NCI-H82 (cell line): ENCODE results near the gene SULT1A2.
"Not testable (repeated sequence)": the region's sequence is repeated elsewhere in the genome, so short reads cannot be mapped to it uniquely, and the experiment has no call there.

Experiments used
- DNase-seq: peaks from one replicate; lab custom pipeline; 2025; lab: John Stamatoyannopoulos, UW

The SULT1A2 gene

DNA sequence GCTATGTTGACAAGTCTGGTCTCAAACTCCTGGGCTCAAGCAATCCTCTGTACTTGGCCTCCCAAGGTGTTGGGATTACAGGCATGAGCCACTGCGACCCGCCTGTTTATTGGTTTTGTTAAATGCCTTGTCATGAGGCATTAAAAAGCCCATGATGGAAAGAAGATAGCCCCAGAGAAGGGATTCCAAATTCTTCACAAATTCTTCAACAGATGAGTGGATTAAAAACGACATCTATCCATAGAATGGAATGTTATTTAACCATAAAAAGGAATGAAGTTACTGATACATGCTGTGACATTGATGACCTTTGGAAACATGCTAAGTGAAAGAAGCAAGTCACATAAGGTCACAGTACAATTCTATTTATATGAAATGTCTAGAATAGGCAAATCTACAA, 38.4 kb downstream of the SULT1A2 start:
- DNase-seq = no peak

DNA sequence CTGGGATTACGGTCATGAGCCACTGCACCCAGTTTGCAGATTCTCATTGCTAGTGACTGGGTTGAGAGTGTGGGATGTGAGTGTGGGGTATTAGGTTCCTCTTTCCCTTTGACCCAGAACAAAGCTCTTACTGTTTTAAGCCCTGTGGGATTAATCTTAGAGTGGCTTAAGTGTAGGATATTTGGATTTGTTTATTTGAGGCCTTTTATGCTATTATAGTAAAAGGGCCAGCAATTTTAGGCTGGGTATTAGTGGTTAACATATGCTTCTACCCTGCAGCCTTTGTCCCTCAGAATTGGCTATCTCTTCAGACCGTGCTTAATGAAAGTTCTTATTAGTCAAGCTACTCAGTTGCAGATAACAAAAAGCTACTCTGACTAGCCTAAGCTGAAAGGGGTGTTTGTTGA, 39.9 kb downstream of the SULT1A2 start:
- peak; percentile 77 for DNase-seq

DNA sequence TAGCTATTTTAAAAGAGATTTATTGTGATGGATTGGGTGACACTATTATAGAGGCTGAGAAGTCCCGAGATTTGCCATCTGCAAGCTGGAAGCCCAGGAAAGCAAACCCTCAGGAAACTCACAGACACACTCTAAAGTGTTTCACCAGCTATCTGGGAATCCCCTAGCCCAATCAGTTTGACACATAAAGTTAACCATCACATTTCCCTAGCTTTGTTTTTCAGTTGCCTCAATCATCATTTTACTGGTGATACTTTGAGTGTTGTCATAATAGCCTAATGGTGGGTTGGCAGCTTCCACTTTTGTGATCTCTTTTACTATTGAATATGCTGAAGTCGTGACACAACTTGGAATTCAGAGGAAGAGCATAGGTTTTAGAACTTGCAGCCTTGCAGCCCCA, 41.3 kb downstream of the SULT1A2 start:
- no peak for DNase-seq

GRCh38 chr16:28554634-28555423, 42.0 kb downstream of the SULT1A2 start:
- no peak for DNase-seq

- DNase-seq = peak; percentile 94
Observed at GRCh38 chr16:28553776-28554633, 42.8 kb downstream of the SULT1A2 start, which contains the start of gene SGF29. TSS of gene SGF29 (plus strand) at chr16:28553920. CDS start at chr16:28581070, 27,150 bp downstream.

- DNase-seq = no peak
Observed at GRCh38 chr16:28549301-28549899, 47.5 kb downstream of the SULT1A2 start.

GRCh38 chr16:28548306-28548802, 48.5 kb downstream of the SULT1A2 start:
- DNase-seq = no peak

GRCh38 chr16:28546626-28547025, 50.2 kb downstream of the SULT1A2 start:
- DNase-seq = no peak

- DNase-seq = not testable (repeated sequence)
Observed at GRCh38 chr16:28545964-28546363, 50.9 kb downstream of the SULT1A2 start.

DNA sequence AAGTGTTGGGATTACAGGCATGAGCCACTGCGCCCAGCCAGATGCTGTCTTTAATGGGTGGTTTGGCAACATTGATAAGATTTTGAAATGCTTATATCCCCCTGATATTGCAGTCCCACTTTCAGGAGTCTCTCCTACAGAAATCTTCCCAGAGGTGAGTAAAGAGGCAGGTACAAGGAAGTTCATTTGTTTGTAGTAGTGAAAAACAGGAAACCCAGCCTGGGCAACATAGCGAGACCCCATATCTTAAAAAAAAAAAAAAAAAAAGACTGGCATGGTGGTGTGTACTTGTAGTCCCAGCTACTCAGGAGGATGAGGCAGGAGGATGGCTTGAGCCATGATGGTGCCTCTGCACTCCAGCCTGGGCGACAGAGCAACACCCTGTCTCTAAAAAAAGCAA, 51.9 kb downstream of the SULT1A2 start:
- DNase-seq = no peak

DNA sequence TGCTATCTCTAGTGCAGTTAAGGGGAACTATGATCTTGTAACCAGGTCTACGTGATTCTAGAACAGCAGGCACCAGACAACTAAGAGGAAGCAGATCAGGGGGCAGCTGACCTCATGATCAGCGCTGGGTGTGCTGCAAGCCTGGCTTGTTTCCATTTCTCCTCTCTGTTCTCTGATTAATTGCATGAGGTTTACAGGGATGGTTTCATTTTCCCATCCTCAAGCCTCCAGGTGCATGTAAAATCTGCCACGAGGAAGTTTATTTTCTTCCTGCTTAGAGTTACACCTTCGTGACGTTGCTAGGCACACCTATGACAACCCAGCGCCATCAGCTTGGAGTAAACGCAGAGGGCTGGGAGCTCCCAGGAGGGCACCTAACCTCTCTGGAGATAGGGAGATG, 53.8 kb downstream of the SULT1A2 start:
- DNase-seq = no peak

DNA sequence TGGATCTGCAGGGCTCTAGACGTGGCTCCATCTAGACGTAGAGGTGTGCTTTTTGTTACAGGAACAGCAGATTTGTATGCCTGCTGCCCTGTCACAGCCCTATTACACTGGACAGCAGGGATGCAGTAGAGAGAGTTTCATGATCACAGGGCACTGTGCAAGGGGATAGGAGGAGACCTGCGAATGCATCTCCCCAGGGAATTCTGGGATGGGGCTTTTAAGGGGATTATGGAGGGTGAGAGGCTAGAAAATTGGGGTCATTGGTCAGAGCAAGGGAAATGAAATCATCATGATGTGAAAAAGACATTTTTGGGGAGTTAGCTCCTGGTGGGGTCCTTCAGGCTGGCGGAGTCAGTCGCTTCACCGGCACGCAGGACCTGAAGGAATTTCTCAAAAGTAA, 54.2 kb downstream of the SULT1A2 start:
- DNase-seq = no peak
